Chondrocyte (in vitro differentiated cells): ENCODE measurements around the gene FTMT. TPM values are rescaled to one million over a fixed set of nuclear protein-coding genes. Genes with fewer than 3 reads are reported as not detected.
"Not testable (repeated sequence)": the region's sequence is repeated elsewhere in the genome, so short reads cannot be mapped to it uniquely, and the experiment has no call there.

Experiments used
- DNase-seq: peaks from one replicate; pipeline ENCODE4 v3.0.0; 2021; ENCODE audit warnings: mixed read lengths, low spot score
- H3K27ac Mint-ChIP-seq: one replicate; pipeline ENCODE4 v1.8.0; 2021; ENCODE audit warnings: mild to moderate bottlenecking, moderate library complexity, mixed read lengths; ENCODE audit not compliant: unreplicated experiment
- H3K27me3 Mint-ChIP-seq: 2 replicates; pipeline ENCODE4 v1.8.0; 2021; ENCODE audit warnings: low read depth, mixed read lengths
- H3K36me3 Mint-ChIP-seq: 2 replicates; pipeline ENCODE4 v1.8.0; 2021; ENCODE audit warnings: low read depth, mixed read lengths
- H3K4me1 Mint-ChIP-seq: 2 replicates; pipeline ENCODE4 v1.8.0; 2021; ENCODE audit warnings: low read depth, mild to moderate bottlenecking, mixed read lengths
- H3K4me3 Mint-ChIP-seq: one replicate; pipeline ENCODE4 v1.8.0; 2021; ENCODE audit warnings: mild to moderate bottlenecking, moderate library complexity, mixed read lengths; ENCODE audit not compliant: unreplicated experiment
- H3K9me3 Mint-ChIP-seq: 2 replicates; pipeline ENCODE4 v1.8.0; 2021; ENCODE audit warnings: low read depth, mixed read lengths
- CTCF ChIP-seq: fragments of 200-600 bp; sonication (generic); IDR thresholded peaks from 2 replicates; pipeline ENCODE4 v1.5.0; 2021; ENCODE audit warnings: antibody characterized with exemption, mild to moderate bottlenecking, moderate library complexity
- long read RNA-seq: library from polyadenylated mRNA; stranded (forward); transcript quantifications from one replicate; pipeline ENCODE4 v2.0.0, GENCODE V29; 2021
- total RNA-seq: library from RNA; stranded (reverse); gene quantifications from 3 replicates; pipeline ENCODE4 v1.2.1, GENCODE V29; 2021

The FTMT gene
- total RNA-seq, result not detected in 3 replicates
- long read RNA-seq, result 0 reads

GRCh38 chr5:121851643-121852574 lies at the start of gene FTMT:
FTMT (plus strand) TSS chr5:121851882; CDS start chr5:121851964, 82 bp downstream.
- Mint-ChIP-seq H3K9me3 (peaks cover 9% of the 10 kb centered on the region), H3K4me3 (no peak within 1 kb of the TSS), H3K36me3 (peaks cover 2% of the 10 kb centered on the region), H3K27ac (no peak within 1 kb of the TSS), H3K27me3 (peaks cover 7% of the 10 kb centered on the region), H3K4me1 (no peaks in the 10 kb centered on the region)
- no peak for TF ChIP-seq CTCF
- no peak for DNase-seq

- H3K4me1 Mint-ChIP-seq, H3K27me3 Mint-ChIP-seq, DNase-seq, H3K36me3 Mint-ChIP-seq, H3K4me3 Mint-ChIP-seq, H3K27ac Mint-ChIP-seq: not testable (repeated sequence)
- H3K9me3 Mint-ChIP-seq, result peaks cover 13% of the 10 kb centered on the region
Observed at GRCh38 chr5:121805251-121805650, 46.4 kb upstream of the FTMT start.

- Mint-ChIP-seq H3K9me3 (peaks cover 15% of the 10 kb centered on the region), H3K27ac (no peak overlapping the region), H3K4me3 (no peak overlapping the region), H3K27me3 (peaks cover 5% of the 10 kb centered on the region), H3K36me3 (no peaks in the 10 kb centered on the region), H3K4me1 (no peaks in the 10 kb centered on the region)
- no peak for DNase-seq
- TF ChIP-seq CTCF, result no peak
Observed at GRCh38 chr5:121805911-121806310, 45.8 kb upstream of the FTMT start.

- H3K4me3 Mint-ChIP-seq, result no peak overlapping the region
- peaks cover 21% of the 10 kb centered on the region for H3K27me3 Mint-ChIP-seq
- no peak overlapping the region for H3K27ac Mint-ChIP-seq
- no peaks in the 10 kb centered on the region for H3K4me1 Mint-ChIP-seq
- TF ChIP-seq CTCF, result no peak
- H3K36me3 Mint-ChIP-seq, result no peaks in the 10 kb centered on the region
- DNase-seq, result no peak
- no peaks in the 10 kb centered on the region for H3K9me3 Mint-ChIP-seq
Observed at GRCh38 chr5:121816164-121816563, 35.5 kb upstream of the FTMT start.

- Mint-ChIP-seq H3K9me3 (peaks cover 10% of the 10 kb centered on the region), H3K27me3 (peaks cover 19% of the 10 kb centered on the region), H3K4me3 (no peak overlapping the region), H3K36me3 (no peaks in the 10 kb centered on the region), H3K27ac (no peak overlapping the region), H3K4me1 (no peaks in the 10 kb centered on the region)
- TF ChIP-seq CTCF, result no peak
- DNase-seq, result no peak
Observed at GRCh38 chr5:121819682-121820261, 31.9 kb upstream of the FTMT start.
